PFSK-1 (cell line): Measurements from ENCODE around the gene IQCE.

ENCODE experiments used
- FOXP2 ChIP-seq: optimal IDR thresholded peaks from 2 replicates; pipeline ENCODE3; 2011; ENCODE audit warnings: borderline replicate concordance, control low read depth, inconsistent platforms; ENCODE audit not compliant: insufficient read depth; ENCODE audit errors: extremely low read length, extremely low read depth
- POLR2AphosphoS5 ChIP-seq: IDR thresholded peaks from 2 replicates; pipeline ENCODE4 v1.6.1; 2012; ENCODE audit warnings: low read depth, mild to moderate bottlenecking, control low read depth, low read length, moderate library complexity
- SIN3A ChIP-seq: IDR thresholded peaks from 2 replicates; pipeline ENCODE4 v1.6.1; 2012; ENCODE audit warnings: mild to moderate bottlenecking, low read length, moderate library complexity, borderline replicate concordance; ENCODE audit not compliant: insufficient read depth
- TAF1 ChIP-seq: IDR thresholded peaks from 2 replicates; pipeline ENCODE4 v1.6.1; 2012; ENCODE audit warnings: low read length, control low read depth, borderline replicate concordance; ENCODE audit not compliant: insufficient read depth
- TF ChIP-seq, protein P1 (sequence below), 2 experiments: IDR thresholded peaks; 2 replicates each; pipeline versions ENCODE4 v1.6.1 to v1.8.0; 2011 to 2012; ENCODE audit warnings: low read depth in 2 of 2, low read length in 2 of 2, control low read depth in 1 of 2, inconsistent platforms in 1 of 2, mild to moderate bottlenecking in 1 of 2, moderate library complexity in 1 of 2; ENCODE audit not compliant: insufficient read depth in 1 of 2

Gene IQCE

GRCh38 chr7:2582006-2582735 is 23.4 kb downstream of the IQCE start:
- TF ChIP-seq TAF1: no peak
- no peak for TF ChIP-seq SIN3A
- TF ChIP-seq, protein P1, sequence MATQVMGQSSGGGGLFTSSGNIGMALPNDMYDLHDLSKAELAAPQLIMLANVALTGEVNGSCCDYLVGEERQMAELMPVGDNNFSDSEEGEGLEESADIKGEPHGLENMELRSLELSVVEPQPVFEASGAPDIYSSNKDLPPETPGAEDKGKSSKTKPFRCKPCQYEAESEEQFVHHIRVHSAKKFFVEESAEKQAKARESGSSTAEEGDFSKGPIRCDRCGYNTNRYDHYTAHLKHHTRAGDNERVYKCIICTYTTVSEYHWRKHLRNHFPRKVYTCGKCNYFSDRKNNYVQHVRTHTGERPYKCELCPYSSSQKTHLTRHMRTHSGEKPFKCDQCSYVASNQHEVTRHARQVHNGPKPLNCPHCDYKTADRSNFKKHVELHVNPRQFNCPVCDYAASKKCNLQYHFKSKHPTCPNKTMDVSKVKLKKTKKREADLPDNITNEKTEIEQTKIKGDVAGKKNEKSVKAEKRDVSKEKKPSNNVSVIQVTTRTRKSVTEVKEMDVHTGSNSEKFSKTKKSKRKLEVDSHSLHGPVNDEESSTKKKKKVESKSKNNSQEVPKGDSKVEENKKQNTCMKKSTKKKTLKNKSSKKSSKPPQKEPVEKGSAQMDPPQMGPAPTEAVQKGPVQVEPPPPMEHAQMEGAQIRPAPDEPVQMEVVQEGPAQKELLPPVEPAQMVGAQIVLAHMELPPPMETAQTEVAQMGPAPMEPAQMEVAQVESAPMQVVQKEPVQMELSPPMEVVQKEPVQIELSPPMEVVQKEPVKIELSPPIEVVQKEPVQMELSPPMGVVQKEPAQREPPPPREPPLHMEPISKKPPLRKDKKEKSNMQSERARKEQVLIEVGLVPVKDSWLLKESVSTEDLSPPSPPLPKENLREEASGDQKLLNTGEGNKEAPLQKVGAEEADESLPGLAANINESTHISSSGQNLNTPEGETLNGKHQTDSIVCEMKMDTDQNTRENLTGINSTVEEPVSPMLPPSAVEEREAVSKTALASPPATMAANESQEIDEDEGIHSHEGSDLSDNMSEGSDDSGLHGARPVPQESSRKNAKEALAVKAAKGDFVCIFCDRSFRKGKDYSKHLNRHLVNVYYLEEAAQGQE (IDR thresholded peaks at IDR 0.05; ENCODE audit: insufficient read depth in 1 of 2, low read depth in 2 of 2, low read length in 2 of 2): no peak
- TF ChIP-seq FOXP2: no peak
- TF ChIP-seq POLR2AphosphoS5: no peak

- TF ChIP-seq, protein P1 (IDR thresholded peaks at IDR 0.05; ENCODE audit: insufficient read depth in 1 of 2, low read depth in 2 of 2, low read length in 2 of 2): no peak
- TF ChIP-seq FOXP2 (no peak), POLR2AphosphoS5 (no peak), SIN3A (no peak), TAF1 (no peak)
Measured at GRCh38 chr7:2583798-2584580, 25.2 kb downstream of the IQCE start.

- TF ChIP-seq POLR2AphosphoS5 (no peak), TAF1 (no peak), FOXP2 (no peak), SIN3A (no peak)
- TF ChIP-seq, protein P1 (IDR thresholded peaks at IDR 0.05; ENCODE audit: insufficient read depth in 1 of 2, low read depth in 2 of 2, low read length in 2 of 2): no peak
Measured at GRCh38 chr7:2585446-2585845, 26.7 kb downstream of the IQCE start.

DNA sequence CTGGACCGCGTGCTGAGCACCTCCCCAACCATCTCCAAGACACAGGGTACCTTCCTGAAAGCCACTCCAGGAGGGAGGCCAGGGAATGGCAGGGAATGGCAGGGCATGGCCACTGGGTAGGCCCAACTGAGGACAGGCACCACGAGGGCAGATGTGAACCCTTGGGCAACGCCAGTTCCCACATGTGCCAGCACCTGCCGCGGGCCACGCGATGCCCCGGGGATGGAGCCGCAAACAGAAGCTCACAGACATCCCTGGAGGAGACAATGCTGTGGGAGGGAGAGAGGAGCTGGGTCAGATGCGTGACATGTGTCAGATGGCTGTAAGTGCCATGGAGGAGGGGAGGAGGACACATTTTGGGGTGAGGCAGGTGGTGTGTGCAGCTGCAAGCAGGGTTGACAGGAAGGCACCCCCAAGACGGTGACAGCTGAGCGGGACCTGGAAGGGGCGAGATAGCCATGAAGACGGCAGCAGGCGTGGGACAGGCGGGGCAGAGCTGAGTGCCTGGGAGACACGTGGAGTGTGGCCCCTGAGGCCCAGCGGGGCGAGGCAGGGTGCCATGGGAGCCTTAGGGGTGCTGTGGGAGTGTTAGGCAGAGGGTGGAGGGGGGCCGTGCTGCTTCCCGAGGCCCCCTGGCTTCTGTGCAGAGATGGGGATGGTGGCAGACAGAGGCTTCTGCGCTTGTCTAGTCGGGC is 27.7 kb downstream of the IQCE start:
- TF ChIP-seq SIN3A (no peak), TAF1 (no peak), FOXP2 (no peak), POLR2AphosphoS5 (no peak)
- TF ChIP-seq, protein P1 (IDR thresholded peaks at IDR 0.05; ENCODE audit: insufficient read depth in 1 of 2, low read depth in 2 of 2, low read length in 2 of 2): no peak
